ENCODE measurements around the gene CYP19A1. TPM values are rescaled to one million over a fixed set of nuclear protein-coding genes. Genes with fewer than 3 reads are reported as not detected.
A peak's percentile ranks its signal among the peaks of the same experiment; 100 is the strongest.

CYP19A1 gene
- total and polyA plus RNA-seq, 4 donors: 0.29 to 1.4 (median 0.84) TPM

DNA sequence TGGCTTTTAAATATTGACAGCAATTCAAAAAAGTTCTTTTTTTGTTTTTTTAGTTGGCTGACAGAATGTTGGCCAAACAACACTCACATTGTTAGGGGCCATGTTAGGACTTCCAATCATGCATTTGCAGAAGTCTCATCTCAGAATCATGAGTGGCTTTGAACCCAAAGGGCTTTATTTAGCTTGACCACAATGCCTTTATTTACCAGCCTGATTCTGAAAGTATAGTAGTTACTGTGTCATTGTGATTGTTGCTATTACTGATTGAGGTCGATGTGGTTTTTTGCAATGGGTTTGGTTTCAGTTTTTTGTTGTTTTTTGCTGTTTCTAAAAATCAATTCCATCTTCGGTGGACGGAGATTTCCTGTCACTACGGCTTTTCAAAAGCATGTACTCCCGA is 10.3 kb upstream of the CYP19A1 start:
- no peak overlapping the region for H3K27ac ChIP-seq (ENCODE audit: low read depth, low read length)
- no peaks in the 10 kb centered on the region for H3K27me3 ChIP-seq (ENCODE audit: control insufficient read depth, insufficient read depth, low read length)
- WGBS (ENCODE audit: insufficient coverage): no CpG with 5 or more reads among the region's 5 CpGs
- DNase-seq (ENCODE audit: low read depth in 4 of 6, low spot score in 6 of 6): no peak
- no peaks in the 10 kb centered on the region for H3K9me3 ChIP-seq (ENCODE audit: control insufficient read depth, insufficient read depth, low read length)
- no peaks in the 10 kb centered on the region for H3K36me3 ChIP-seq (ENCODE audit: control insufficient read depth, insufficient read depth, low read length)
- H3K4me3 ChIP-seq (ENCODE audit: low read depth, low read length): no peak overlapping the region
- no peaks in the 10 kb centered on the region for H3K4me1 ChIP-seq (ENCODE audit: control insufficient read depth, insufficient read depth, low read length)

DNA sequence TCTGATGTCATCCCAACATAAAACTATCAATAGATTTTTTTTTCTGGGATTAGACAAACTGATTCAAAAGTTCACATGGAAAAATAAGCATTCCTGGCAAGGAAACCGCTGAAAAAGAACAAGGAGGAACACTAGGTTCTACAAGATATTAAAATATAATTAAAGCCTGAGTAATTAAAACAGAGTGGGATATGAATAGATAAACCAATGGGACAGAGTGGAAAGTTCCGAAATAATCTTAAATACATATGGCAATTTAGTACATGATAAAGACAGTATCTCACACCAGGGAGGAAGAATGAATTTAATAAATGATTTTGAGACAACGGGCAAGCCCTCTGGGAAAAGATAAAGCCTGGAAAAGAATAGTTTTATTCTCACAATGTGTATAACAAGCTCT is 7.7 kb upstream of the CYP19A1 start:
- DNase-seq (ENCODE audit: low read depth in 4 of 6, low spot score in 6 of 6): no peak
- Histone ChIP-seq H3K27me3 (ENCODE audit: control insufficient read depth, insufficient read depth, low read length) (peaks cover 12% of the 10 kb centered on the region), H3K4me1 (ENCODE audit: control insufficient read depth, insufficient read depth, low read length) (peaks cover 11% of the 10 kb centered on the region), H3K27ac (ENCODE audit: low read depth, low read length) (no peak overlapping the region), H3K9me3 (ENCODE audit: control insufficient read depth, insufficient read depth, low read length) (no peaks in the 10 kb centered on the region), H3K4me3 (ENCODE audit: low read depth, low read length) (no peak overlapping the region), H3K36me3 (ENCODE audit: control insufficient read depth, insufficient read depth, low read length) (no peaks in the 10 kb centered on the region)
- no CpG with 5 or more reads among the region's 3 CpGs for WGBS (ENCODE audit: insufficient coverage)

DNA sequence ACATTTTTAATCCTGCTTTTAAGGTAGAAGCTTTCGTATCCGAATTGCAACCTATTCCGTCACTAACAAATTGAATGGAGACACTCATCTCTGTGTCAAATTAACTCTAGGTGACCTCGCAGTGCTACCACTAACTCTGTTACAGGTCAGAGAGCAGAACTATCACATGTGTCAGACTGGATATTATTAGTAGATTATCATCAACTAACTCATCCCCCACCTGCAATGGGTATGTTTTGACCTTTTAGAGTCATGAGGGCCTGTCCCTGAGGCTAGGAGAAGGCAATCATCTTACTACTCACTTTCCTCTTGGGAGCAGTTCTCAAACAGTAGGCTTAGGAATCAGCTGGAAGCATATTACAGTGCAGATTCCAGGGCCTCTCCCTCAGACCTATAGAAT is 5.1 kb upstream of the CYP19A1 start:
- H3K4me3 ChIP-seq (ENCODE audit: low read depth, low read length): no peak overlapping the region
- H3K4me1 ChIP-seq (ENCODE audit: control insufficient read depth, insufficient read depth, low read length): peaks cover 15% of the 10 kb centered on the region
- H3K36me3 ChIP-seq (ENCODE audit: control insufficient read depth, insufficient read depth, low read length): no peaks in the 10 kb centered on the region
- H3K9me3 ChIP-seq (ENCODE audit: control insufficient read depth, insufficient read depth, low read length): no peaks in the 10 kb centered on the region
- H3K27me3 ChIP-seq (ENCODE audit: control insufficient read depth, insufficient read depth, low read length): peaks cover 22% of the 10 kb centered on the region
- DNase-seq (ENCODE audit: low read depth in 4 of 6, low spot score in 6 of 6): no peak
- no peak overlapping the region for H3K27ac ChIP-seq (ENCODE audit: low read depth, low read length)
- WGBS (ENCODE audit: insufficient coverage): 100% methylated on average over 2 of the region's 4 CpGs

DNA sequence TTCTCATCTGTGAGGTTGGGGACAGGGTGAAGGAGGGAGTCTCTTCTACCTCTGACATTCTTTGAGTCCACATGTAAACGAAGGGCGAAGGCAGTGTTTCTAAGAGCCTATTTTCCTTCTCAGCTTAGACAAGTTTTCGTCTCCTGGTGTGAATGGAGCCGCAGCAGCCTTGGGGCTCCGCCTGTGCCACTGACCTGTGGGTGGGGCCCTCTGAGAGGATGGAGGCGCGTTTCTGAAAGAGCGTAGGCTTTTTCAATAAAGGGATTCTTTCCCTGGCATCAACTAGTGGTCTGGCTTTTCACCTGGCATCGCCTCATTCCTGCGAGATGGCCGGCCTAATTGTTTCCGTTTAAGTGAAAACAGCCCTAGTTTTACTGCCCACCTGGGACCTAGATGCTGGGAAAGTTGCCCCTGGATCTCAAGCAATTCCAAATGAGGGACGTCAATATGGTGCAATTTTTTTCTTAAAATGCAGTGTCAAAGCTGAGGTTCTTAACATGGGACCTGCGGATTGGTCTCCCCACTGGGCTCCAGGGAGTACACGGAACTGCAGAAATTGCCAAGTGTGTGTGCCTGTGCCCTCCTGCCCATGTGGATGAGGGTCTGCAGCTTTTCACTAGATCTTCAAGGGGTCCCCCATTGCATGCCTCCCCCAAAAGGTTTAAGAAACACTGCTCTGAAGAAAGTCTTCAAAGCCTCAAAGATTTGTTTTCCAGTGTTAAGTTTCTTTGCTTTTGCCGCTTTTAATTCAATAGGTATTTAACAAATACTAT is 4.0 kb upstream of the CYP19A1 start:
- H3K27me3 ChIP-seq (ENCODE audit: control insufficient read depth, insufficient read depth, low read length): peaks cover 22% of the 10 kb centered on the region
- no peaks in the 10 kb centered on the region for H3K9me3 ChIP-seq (ENCODE audit: control insufficient read depth, insufficient read depth, low read length)
- H3K4me1 ChIP-seq (ENCODE audit: control insufficient read depth, insufficient read depth, low read length): peaks cover 15% of the 10 kb centered on the region
- no peak overlapping the region for H3K27ac ChIP-seq (ENCODE audit: low read depth, low read length)
- H3K36me3 ChIP-seq (ENCODE audit: control insufficient read depth, insufficient read depth, low read length): no peaks in the 10 kb centered on the region
- DNase-seq (ENCODE audit: low read depth in 4 of 6, low spot score in 6 of 6): peak in 1 of 6 donors; percentile 10
- H3K4me3 ChIP-seq (ENCODE audit: low read depth, low read length): peak overlapping the region; percentile 28
- WGBS (ENCODE audit: insufficient coverage): 62% methylated on average over 10 of the region's 16 CpGs

DNA sequence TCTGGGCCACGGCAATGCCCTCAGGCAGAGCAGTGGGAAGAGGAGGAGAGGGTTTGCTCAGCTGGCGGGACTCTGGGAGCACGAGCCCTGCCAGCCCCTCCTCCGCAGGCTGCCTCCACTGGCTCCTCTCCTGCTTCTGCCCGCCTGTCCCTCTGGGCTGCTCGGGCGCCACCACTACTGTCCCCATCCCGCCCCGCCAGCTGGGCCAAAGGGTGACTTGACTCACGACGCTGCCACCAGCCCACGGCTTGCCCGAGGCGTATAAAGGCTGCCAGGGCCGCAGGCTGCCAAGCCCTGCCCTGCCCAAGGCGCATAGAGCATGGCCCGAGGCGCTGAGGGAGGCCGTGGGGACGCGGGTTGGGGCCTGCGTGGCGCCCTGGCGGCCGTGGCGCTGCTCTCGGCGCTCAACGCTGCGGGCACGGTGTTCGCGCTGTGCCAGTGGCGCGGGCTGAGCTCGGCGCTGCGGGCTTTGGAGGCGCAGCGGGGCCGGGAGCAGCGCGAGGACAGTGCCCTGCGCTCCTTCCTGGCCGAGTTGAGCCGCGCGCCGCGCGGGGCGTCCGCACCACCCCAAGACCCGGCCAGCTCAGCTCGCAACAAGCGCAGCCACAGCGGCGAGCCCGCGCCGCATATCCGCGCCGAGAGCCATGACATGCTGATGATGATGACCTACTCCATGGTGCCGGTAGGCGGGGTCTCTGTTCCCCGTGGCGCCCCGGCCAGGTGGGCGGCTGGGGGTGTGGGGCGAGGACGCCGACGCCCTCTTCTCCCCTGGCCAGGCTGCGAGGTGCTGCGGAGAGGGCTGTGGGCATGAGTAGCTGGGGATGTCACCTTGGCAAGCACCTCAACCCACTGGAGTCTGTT is 3.2 kb upstream of the CYP19A1 start, which contains the start of gene GLDN:
TSS of gene GLDN (plus strand) at position 290 of the 861 bp plus-strand sequence. CDS start at position 320, 30 bp downstream.
- H3K36me3 ChIP-seq (ENCODE audit: control insufficient read depth, insufficient read depth, low read length): no peaks in the 10 kb centered on the region
- H3K4me1 ChIP-seq (ENCODE audit: control insufficient read depth, insufficient read depth, low read length): peaks cover 15% of the 10 kb centered on the region
- peak in 4 of 6 donors; percentile 8 to 69 (median 32) for DNase-seq (ENCODE audit: low read depth in 4 of 6, low spot score in 6 of 6)
- peak within 1 kb of the TSS; percentile 28 for H3K4me3 ChIP-seq (ENCODE audit: low read depth, low read length)
- 3% methylated on average over 76 of the region's 76 CpGs for WGBS (ENCODE audit: insufficient coverage)
- peaks cover 22% of the 10 kb centered on the region for H3K27me3 ChIP-seq (ENCODE audit: control insufficient read depth, insufficient read depth, low read length)
- no peak within 1 kb of the TSS for H3K27ac ChIP-seq (ENCODE audit: low read depth, low read length)
- no peaks in the 10 kb centered on the region for H3K9me3 ChIP-seq (ENCODE audit: control insufficient read depth, insufficient read depth, low read length)

DNA sequence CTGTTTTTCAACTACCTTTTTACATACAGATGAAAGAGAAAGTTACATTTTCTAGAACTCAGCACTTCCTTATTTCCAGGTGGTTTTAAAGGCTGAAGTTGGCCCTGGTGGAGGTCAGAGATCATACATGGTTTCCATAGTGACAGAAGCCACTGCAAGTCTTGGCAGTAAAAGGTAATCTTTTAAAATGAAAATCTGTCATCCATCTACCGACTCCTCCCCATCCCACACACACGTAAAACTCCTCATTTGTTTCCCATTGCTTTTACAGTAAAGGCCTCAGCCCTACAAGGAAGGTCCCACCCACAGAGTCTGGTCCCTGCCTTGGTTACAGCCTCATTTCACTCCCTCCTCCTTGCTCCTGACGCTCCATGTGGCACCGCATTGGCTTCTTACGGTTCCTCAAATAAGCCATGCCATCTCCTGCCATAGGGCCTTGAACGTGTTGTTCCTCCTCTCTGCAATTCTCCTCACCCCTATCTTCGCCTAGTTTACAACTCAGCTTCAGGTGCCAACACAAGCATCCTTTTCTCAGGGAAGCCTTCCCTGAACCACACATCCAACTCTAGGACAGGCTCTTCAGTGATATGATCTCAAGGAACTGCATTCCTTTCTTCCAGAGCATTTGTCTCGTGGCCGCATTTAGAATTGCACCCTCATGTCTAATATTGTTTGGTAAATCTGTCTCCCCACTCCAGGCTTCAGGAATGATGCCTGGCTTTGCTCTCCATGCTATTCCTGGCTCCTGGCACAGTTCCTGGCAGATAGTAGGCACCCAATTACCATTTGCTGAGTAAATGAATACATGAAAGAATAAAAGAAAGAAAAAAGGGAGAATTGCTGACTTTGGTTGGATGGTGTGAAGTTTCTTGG is 2.6 kb downstream of the CYP19A1 start:
- Histone ChIP-seq H3K36me3 (ENCODE audit: control insufficient read depth, insufficient read depth, low read length) (no peaks in the 10 kb centered on the region), H3K9me3 (ENCODE audit: control insufficient read depth, insufficient read depth, low read length) (no peaks in the 10 kb centered on the region), H3K27me3 (ENCODE audit: control insufficient read depth, insufficient read depth, low read length) (peaks cover 7% of the 10 kb centered on the region), H3K4me3 (ENCODE audit: low read depth, low read length) (no peak overlapping the region), H3K27ac (ENCODE audit: low read depth, low read length) (no peak overlapping the region), H3K4me1 (ENCODE audit: control insufficient read depth, insufficient read depth, low read length) (no peaks in the 10 kb centered on the region)
- DNase-seq (ENCODE audit: low read depth in 4 of 6, low spot score in 6 of 6): peak in 1 of 6 donors; percentile 46
- 74% methylated on average over 9 of the region's 9 CpGs for whole genome bisulfite sequencing (ENCODE audit: insufficient coverage)

DNA sequence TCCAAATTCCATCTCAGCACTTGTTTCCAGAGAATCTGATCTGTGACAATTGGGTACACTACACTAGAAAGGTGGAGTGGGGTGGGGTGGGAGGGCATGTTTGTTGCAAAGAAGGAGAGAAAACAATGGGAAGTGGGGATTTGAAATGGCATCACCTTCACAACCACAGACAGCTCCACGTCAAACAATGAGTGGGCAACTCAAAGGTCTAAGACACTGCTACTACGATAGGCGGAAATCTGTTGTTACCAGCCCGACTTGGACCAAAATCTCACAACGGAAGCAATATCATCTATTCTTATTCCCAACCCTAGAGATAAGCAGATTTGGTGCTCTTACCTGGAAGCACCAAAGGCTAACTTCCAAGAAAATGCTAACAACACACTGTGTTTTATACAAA is 3.3 kb downstream of the CYP19A1 start:
- WGBS (ENCODE audit: insufficient coverage): 94% methylated on average over 4 of the region's 5 CpGs
- no peaks in the 10 kb centered on the region for H3K9me3 ChIP-seq (ENCODE audit: control insufficient read depth, insufficient read depth, low read length)
- H3K27me3 ChIP-seq (ENCODE audit: control insufficient read depth, insufficient read depth, low read length): peaks cover 2% of the 10 kb centered on the region
- no peak for DNase-seq (ENCODE audit: low read depth in 4 of 6, low spot score in 6 of 6)
- no peak overlapping the region for H3K27ac ChIP-seq (ENCODE audit: low read depth, low read length)
- H3K36me3 ChIP-seq (ENCODE audit: control insufficient read depth, insufficient read depth, low read length): no peaks in the 10 kb centered on the region
- H3K4me1 ChIP-seq (ENCODE audit: control insufficient read depth, insufficient read depth, low read length): no peaks in the 10 kb centered on the region
- no peak overlapping the region for H3K4me3 ChIP-seq (ENCODE audit: low read depth, low read length)

DNA sequence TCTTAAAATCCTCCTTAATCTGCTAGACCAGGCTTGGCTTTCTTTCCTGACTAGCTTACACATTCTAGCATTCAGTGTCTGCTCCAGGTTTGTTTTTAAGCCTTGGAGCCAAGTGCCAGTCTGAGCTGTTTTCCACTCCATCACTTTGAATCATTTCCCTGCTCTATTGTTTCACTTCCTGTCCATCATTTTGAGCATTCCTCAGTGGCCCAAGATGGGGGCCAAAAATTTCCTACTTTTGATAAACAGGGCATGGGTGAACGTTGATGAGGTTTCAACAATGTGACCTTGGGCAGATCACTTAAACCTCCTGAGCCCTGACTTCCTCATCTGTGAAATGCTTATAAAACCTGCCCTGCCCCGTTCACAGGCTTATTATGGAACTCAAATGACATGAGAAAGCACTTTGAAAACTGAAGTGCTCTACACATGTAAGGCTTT is 4.4 kb downstream of the CYP19A1 start:
- no peaks in the 10 kb centered on the region for H3K27me3 ChIP-seq (ENCODE audit: control insufficient read depth, insufficient read depth, low read length)
- H3K4me3 ChIP-seq (ENCODE audit: low read depth, low read length): no peak overlapping the region
- no peaks in the 10 kb centered on the region for H3K9me3 ChIP-seq (ENCODE audit: control insufficient read depth, insufficient read depth, low read length)
- no peaks in the 10 kb centered on the region for H3K36me3 ChIP-seq (ENCODE audit: control insufficient read depth, insufficient read depth, low read length)
- peak in 1 of 6 donors; percentile 23 for DNase-seq (ENCODE audit: low read depth in 4 of 6, low spot score in 6 of 6)
- no peaks in the 10 kb centered on the region for H3K4me1 ChIP-seq (ENCODE audit: control insufficient read depth, insufficient read depth, low read length)
- H3K27ac ChIP-seq (ENCODE audit: low read depth, low read length): no peak overlapping the region
- 75% methylated on average over 2 of the region's 2 CpGs for WGBS (ENCODE audit: insufficient coverage)

DNA sequence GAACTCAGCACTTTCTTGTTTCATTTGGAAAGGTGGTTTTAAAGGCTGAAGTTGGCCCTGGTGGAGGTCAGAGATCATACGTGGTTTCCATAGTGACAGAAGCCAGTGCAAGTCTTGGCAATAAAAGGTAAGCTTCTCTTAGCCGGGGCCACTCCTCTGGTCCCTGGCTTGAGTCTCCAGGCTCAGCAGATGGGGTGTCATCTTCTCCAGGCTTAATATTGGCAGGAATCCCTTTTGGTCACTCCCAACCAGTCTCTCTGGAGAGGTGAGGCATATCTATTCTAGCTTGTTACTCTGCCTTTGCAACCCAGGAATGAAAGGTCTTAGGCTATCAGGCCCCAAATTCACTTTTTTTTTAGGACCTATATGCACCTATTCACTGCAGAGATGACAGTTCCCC is 4.8 kb downstream of the CYP19A1 start:
- no peak overlapping the region for H3K27ac ChIP-seq (ENCODE audit: low read depth, low read length)
- WGBS (ENCODE audit: insufficient coverage): 83% methylated on average over 2 of the region's 2 CpGs
- H3K27me3 ChIP-seq (ENCODE audit: control insufficient read depth, insufficient read depth, low read length): no peaks in the 10 kb centered on the region
- no peaks in the 10 kb centered on the region for H3K4me1 ChIP-seq (ENCODE audit: control insufficient read depth, insufficient read depth, low read length)
- DNase-seq (ENCODE audit: low read depth in 4 of 6, low spot score in 6 of 6): no peak
- H3K36me3 ChIP-seq (ENCODE audit: control insufficient read depth, insufficient read depth, low read length): no peaks in the 10 kb centered on the region
- H3K4me3 ChIP-seq (ENCODE audit: low read depth, low read length): no peak overlapping the region
- no peaks in the 10 kb centered on the region for H3K9me3 ChIP-seq (ENCODE audit: control insufficient read depth, insufficient read depth, low read length)

All from spinal cord (tissue), 10 donors.